Liver (tissue), 9 donors: ENCODE data around the gene CUEDC1. TPM values are rescaled to one million over a fixed set of nuclear protein-coding genes. Genes with fewer than 3 reads are reported as not detected.

Experiments
- DNase-seq: peaks from one replicate; pipeline ENCODE4 v3.0.0-alpha.2; 2017; ENCODE audit warnings: low spot score
- H3K27ac ChIP-seq, 2 donors: one replicate each; pipeline ENCODE4 v1.7.0; 2013; ENCODE audit warnings: inconsistent platforms in 2 of 2, low read length in 2 of 2, control low read depth in 1 of 2, low read depth in 1 of 2, mild to moderate bottlenecking in 1 of 2
- H3K27me3 ChIP-seq, 4 donors: one replicate each; pipeline versions ENCODE4 v1.6.1 to v1.7.0; 2013; ENCODE audit warnings: low read length in 3 of 4, inconsistent platforms in 1 of 4, mild to moderate bottlenecking in 1 of 4, moderate library complexity in 1 of 4; ENCODE audit not compliant: control insufficient read depth in 4 of 4, insufficient read depth in 4 of 4
- H3K36me3 ChIP-seq, 4 donors: one replicate each; pipeline versions ENCODE4 v1.6.1 to v1.7.0; 2013; ENCODE audit warnings: low read length in 3 of 4, mild to moderate bottlenecking in 3 of 4, low read depth in 1 of 4, moderate library complexity in 1 of 4; ENCODE audit not compliant: control insufficient read depth in 4 of 4, insufficient read depth in 3 of 4
- H3K4me1 ChIP-seq, 4 donors: one replicate each; pipeline versions ENCODE4 v1.6.1 to v1.7.0; 2013; ENCODE audit warnings: low read length in 3 of 4, mild to moderate bottlenecking in 3 of 4, moderate library complexity in 1 of 4; ENCODE audit not compliant: control insufficient read depth in 4 of 4, insufficient read depth in 4 of 4
- H3K4me3 ChIP-seq, 3 donors: one replicate each; pipeline versions ENCODE4 v1.6.1 to v1.7.0; 2013; ENCODE audit warnings: low read length in 3 of 3, control low read depth in 1 of 3, low read depth in 1 of 3, mild to moderate bottlenecking in 1 of 3
- H3K9ac ChIP-seq, 2 donors: one replicate each; pipeline ENCODE4 v1.7.0; 2013; ENCODE audit warnings: low read length in 2 of 2, mild to moderate bottlenecking in 2 of 2, moderate library complexity in 2 of 2, control low read depth in 1 of 2, low read depth in 1 of 2
- H3K9me3 ChIP-seq, 4 donors: one replicate each; pipeline versions ENCODE4 v1.6.1 to v1.7.0; 2013; ENCODE audit warnings: low read length in 3 of 4; ENCODE audit not compliant: control insufficient read depth in 4 of 4
- EGR1 ChIP-seq, 2 donors: IDR thresholded peaks; 2 replicates each; pipeline ENCODE4 v1.6.1; 2016 to 2018; ENCODE audit warnings: antibody characterized with exemption in 2 of 2, low read depth in 2 of 2
- FOXA1 ChIP-seq: IDR thresholded peaks from 2 replicates; pipeline ENCODE4 v1.6.1; 2016; ENCODE audit warnings: antibody characterized with exemption
- FOXA2 ChIP-seq: IDR thresholded peaks from 2 replicates; pipeline ENCODE4 v1.6.1; 2016; ENCODE audit warnings: antibody characterized with exemption
- HNF4A ChIP-seq, 2 donors: conservative IDR thresholded peaks; 2 replicates each; pipeline ENCODE4 v1.6.1; 2016; ENCODE audit warnings: antibody characterized with exemption in 2 of 2, mild to moderate bottlenecking in 2 of 2
- HNF4G ChIP-seq: IDR thresholded peaks from 2 replicates; pipeline ENCODE4 v1.6.1; 2016; ENCODE audit warnings: antibody characterized with exemption
- JUND ChIP-seq, 2 donors: IDR thresholded peaks; 2 replicates each; pipeline ENCODE4 v1.6.1; 2016; ENCODE audit warnings: antibody characterized with exemption in 2 of 2
- NR2F2 ChIP-seq: IDR thresholded peaks from 2 replicates; pipeline ENCODE4 v1.6.1; 2016; ENCODE audit warnings: antibody characterized with exemption
- RAD21 ChIP-seq, 2 donors: IDR thresholded peaks; 2 replicates each; pipeline ENCODE4 v1.6.1; 2016; ENCODE audit warnings: antibody characterized with exemption in 2 of 2, mild to moderate bottlenecking in 2 of 2
- RXRA ChIP-seq, 2 donors: IDR thresholded peaks; 2 replicates each; pipeline ENCODE4 v1.6.1; 2017 to 2018; ENCODE audit warnings: antibody characterized with exemption in 2 of 2, mild to moderate bottlenecking in 1 of 2
- SP1 ChIP-seq: IDR thresholded peaks from 2 replicates; pipeline ENCODE4 v1.6.1; 2018; ENCODE audit warnings: antibody characterized with exemption, mild to moderate bottlenecking
- TAF1 ChIP-seq: conservative IDR thresholded peaks from 2 replicates; pipeline ENCODE4 v1.6.1; 2016; ENCODE audit warnings: antibody characterized with exemption, mild to moderate bottlenecking
- YY1 ChIP-seq: IDR thresholded peaks from 2 replicates; pipeline ENCODE4 v1.6.1; 2016; ENCODE audit warnings: antibody characterized with exemption, mild to moderate bottlenecking
- WGBS: extraction: QIAGEN DNeasy Blood & Tissue Kit; methylation state at CpG from one replicate; pipeline ENCODE4 v1.1.7; 2013; 5-methylcytosine and 5-hydroxymethylcytosine counted together
- polyA plus RNA-seq, 2 donors: library from polyadenylated mRNA; stranded (reverse) in 1 of 2; unstranded in 1 of 2; fragments of 200-250 nt in 1 of 2; fragments of >200 nt in 1 of 2; fragmentation: Nextera tagmentation in 1 of 2; extraction: Ambion mirVana in 1 of 2; gene quantifications; one replicate each; pipeline versions ENCODE4 v1.2.1 to v1.2.3, GENCODE V29; 2013 to 2015
- total RNA-seq, 2 donors: library from RNA; depleted of rRNA; stranded (reverse); fragments of >200 nt; gene quantifications; one replicate each; pipeline ENCODE4 v1.2.3, GENCODE V29; 2014
- TF ChIP-seq, protein P1 (sequence below): IDR thresholded peaks from 2 replicates; pipeline ENCODE4 v1.6.1; 2016; ENCODE audit warnings: antibody characterized with exemption
- TF ChIP-seq, protein P2 (sequence below): IDR thresholded peaks from 2 replicates; pipeline ENCODE4 v1.6.1; 2016; ENCODE audit warnings: antibody characterized with exemption, mild to moderate bottlenecking
- TF ChIP-seq, protein P3 (sequence below): IDR thresholded peaks from 2 replicates; pipeline ENCODE4 v1.6.1; 2016; ENCODE audit warnings: antibody characterized with exemption
- TF ChIP-seq, protein P4 (sequence below): IDR thresholded peaks from 2 replicates; pipeline ENCODE4 v1.6.1; 2016; ENCODE audit warnings: antibody characterized with exemption
- donor health status: healthy.
- donor health status: healthy.
- donor health status: healthy.
- donor health status: healthy.
- donor health status: healthy.

The CUEDC1 gene
- total and polyA plus RNA-seq, 4 donors: 2.6 to 4.9 (median 3.4) TPM

DNA sequence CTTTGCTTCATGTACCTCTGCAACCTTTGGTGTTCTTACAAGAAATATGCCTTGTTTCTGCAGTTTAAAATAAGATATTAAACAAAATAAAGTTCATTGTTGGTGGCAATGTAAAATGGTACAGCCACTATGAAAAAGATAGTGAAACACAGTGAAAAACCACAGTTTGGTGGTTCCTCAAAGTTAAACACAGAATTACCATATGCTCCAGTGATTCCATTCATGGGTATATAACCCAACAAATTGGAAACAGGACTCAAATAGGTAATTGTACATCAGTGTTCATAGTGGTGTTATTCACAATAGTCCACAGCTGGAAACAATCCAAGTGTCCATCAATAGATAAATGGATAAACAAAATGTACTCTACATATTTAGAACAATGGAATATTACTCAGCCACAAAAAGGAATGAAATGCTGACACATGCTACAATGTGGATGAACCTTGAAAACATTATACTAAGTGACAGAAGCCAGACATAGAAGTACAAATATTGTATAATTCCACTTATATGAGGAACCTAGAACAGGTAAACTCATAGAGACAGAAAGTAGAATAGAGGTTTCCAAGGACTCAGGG is 49.2 kb downstream of the CUEDC1 start (continued):
- TF ChIP-seq HNF4A (conservative IDR thresholded peaks at IDR 0.05): no peak

DNA sequence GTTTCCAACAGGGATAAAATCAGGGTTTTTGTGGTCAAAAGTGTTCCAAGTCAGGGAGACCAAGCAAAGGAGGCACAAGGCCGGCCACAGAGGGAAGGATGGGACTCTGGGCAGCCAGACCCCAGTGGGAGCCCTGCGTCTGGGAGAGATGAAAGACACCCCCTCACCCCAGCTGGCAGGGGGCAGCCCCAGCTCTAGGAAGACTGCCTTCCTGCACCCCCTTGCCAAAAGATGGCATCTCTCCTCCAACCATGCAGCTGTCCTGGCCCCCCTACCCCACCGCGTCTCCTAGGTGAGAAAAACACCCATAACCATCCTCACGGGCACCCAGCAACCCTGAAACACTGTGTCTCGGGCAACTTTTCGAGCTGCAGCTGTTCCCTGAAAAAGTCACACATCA is 51.3 kb downstream of the CUEDC1 start:
- H3K9me3 ChIP-seq: no peaks in the 10 kb centered on the region
- no peak for DNase-seq
- H3K9ac ChIP-seq: no peak overlapping the region
- H3K36me3 ChIP-seq: no peaks in the 10 kb centered on the region
- WGBS: 94% methylated on average over 7 of the region's 7 CpGs
- no peak overlapping the region for H3K4me3 ChIP-seq
- H3K4me1 ChIP-seq: peaks cover 0 to 20% (median 16%) of the 10 kb centered on the region in 4 donors
- no peaks in the 10 kb centered on the region for H3K27me3 ChIP-seq
- no peak overlapping the region for H3K27ac ChIP-seq
- TF ChIP-seq FOXA2 (no peak), NR2F2 (no peak), HNF4G (no peak), RXRA (IDR thresholded peaks at IDR 0.05) (no peak), JUND (IDR thresholded peaks at IDR 0.05) (no peak), SP1 (no peak), YY1 (no peak), RAD21 (IDR thresholded peaks at IDR 0.05) (no peak), HNF4A (conservative IDR thresholded peaks at IDR 0.05) (no peak), FOXA1 (no peak), TAF1 (no peak), EGR1 (IDR thresholded peaks at IDR 0.05; ENCODE audit: low read depth in 2 of 2) (no peak)
- TF ChIP-seq, protein P1, sequence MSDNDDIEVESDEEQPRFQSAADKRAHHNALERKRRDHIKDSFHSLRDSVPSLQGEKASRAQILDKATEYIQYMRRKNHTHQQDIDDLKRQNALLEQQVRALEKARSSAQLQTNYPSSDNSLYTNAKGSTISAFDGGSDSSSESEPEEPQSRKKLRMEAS: no peak
- TF ChIP-seq, protein P2, sequence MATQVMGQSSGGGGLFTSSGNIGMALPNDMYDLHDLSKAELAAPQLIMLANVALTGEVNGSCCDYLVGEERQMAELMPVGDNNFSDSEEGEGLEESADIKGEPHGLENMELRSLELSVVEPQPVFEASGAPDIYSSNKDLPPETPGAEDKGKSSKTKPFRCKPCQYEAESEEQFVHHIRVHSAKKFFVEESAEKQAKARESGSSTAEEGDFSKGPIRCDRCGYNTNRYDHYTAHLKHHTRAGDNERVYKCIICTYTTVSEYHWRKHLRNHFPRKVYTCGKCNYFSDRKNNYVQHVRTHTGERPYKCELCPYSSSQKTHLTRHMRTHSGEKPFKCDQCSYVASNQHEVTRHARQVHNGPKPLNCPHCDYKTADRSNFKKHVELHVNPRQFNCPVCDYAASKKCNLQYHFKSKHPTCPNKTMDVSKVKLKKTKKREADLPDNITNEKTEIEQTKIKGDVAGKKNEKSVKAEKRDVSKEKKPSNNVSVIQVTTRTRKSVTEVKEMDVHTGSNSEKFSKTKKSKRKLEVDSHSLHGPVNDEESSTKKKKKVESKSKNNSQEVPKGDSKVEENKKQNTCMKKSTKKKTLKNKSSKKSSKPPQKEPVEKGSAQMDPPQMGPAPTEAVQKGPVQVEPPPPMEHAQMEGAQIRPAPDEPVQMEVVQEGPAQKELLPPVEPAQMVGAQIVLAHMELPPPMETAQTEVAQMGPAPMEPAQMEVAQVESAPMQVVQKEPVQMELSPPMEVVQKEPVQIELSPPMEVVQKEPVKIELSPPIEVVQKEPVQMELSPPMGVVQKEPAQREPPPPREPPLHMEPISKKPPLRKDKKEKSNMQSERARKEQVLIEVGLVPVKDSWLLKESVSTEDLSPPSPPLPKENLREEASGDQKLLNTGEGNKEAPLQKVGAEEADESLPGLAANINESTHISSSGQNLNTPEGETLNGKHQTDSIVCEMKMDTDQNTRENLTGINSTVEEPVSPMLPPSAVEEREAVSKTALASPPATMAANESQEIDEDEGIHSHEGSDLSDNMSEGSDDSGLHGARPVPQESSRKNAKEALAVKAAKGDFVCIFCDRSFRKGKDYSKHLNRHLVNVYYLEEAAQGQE: no peak
- TF ChIP-seq, protein P3, sequence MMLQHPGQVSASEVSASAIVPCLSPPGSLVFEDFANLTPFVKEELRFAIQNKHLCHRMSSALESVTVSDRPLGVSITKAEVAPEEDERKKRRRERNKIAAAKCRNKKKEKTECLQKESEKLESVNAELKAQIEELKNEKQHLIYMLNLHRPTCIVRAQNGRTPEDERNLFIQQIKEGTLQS: no peak
- TF ChIP-seq, protein P4, sequence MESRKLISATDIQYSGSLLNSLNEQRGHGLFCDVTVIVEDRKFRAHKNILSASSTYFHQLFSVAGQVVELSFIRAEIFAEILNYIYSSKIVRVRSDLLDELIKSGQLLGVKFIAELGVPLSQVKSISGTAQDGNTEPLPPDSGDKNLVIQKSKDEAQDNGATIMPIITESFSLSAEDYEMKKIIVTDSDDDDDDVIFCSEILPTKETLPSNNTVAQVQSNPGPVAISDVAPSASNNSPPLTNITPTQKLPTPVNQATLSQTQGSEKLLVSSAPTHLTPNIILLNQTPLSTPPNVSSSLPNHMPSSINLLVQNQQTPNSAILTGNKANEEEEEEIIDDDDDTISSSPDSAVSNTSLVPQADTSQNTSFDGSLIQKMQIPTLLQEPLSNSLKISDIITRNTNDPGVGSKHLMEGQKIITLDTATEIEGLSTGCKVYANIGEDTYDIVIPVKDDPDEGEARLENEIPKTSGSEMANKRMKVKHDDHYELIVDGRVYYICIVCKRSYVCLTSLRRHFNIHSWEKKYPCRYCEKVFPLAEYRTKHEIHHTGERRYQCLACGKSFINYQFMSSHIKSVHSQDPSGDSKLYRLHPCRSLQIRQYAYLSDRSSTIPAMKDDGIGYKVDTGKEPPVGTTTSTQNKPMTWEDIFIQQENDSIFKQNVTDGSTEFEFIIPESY: no peak
